Thoracic aorta (tissue), 2 donors: ENCODE results near the gene KHNYN. TPM values are rescaled to one million over a fixed set of nuclear protein-coding genes. Genes with fewer than 3 reads are reported as not detected.

Experiments used
- ATAC-seq: fragments of 150-250 bp; one replicate; pipeline ENCODE4 v1.8.0; 2017; ENCODE audit warnings: low read depth; ENCODE audit not compliant: insufficient number of reproducible peaks, low FRiP score
- DNase-seq: peaks from one replicate; pipeline ENCODE4 v3.0.0-alpha.2; 2020; ENCODE audit warnings: low spot score
- H3K27ac ChIP-seq, 2 donors: fragments of 200-600 bp; sonication (generic); 1 replicate in 1 of 2; 2 replicates in 1 of 2; pipeline ENCODE4 v1.5.1; 2016; ENCODE audit warnings: mild to moderate bottlenecking in 2 of 2, moderate library complexity in 2 of 2
- H3K27me3 ChIP-seq: fragments of 200-600 bp; sonication (generic); replicated peaks from 2 replicates; pipeline ENCODE4 v1.6.0; 2016; ENCODE audit warnings: mild to moderate bottlenecking; ENCODE audit not compliant: insufficient read depth
- H3K36me3 ChIP-seq: fragments of 200-600 bp; sonication (generic); one replicate; pipeline ENCODE4 v1.5.1; 2016
- H3K4me1 ChIP-seq, 2 donors: fragments of 200-600 bp; sonication (generic); 1 replicate in 1 of 2; 2 replicates in 1 of 2; pipeline versions ENCODE4 v1.5.1 to v1.6.0; 2016; ENCODE audit warnings: low read depth in 2 of 2, mild to moderate bottlenecking in 1 of 2; ENCODE audit not compliant: control insufficient read depth in 1 of 2
- H3K4me3 ChIP-seq: fragments of 200-600 bp; sonication (generic); 2 replicates; pipeline ENCODE4 v1.5.1; 2016; ENCODE audit warnings: mild to moderate bottlenecking
- H3K9me3 ChIP-seq: fragments of 200-600 bp; sonication (generic); 2 replicates; pipeline ENCODE4 v1.5.1; 2016
- total RNA-seq, 2 donors: library from RNA; depleted of rRNA; stranded (reverse); fragments of >200 nt; gene quantifications; one replicate each; pipeline versions ENCODE4 v1.1.0 to v1.2.3, GENCODE V29; 2016
- TF ChIP-seq, protein P1 (sequence below): fragments of 200-600 bp; sonication (generic); IDR thresholded peaks from one replicate; pipeline ENCODE4 v1.5.1; 2019; ENCODE audit warnings: antibody characterized with exemption

Gene KHNYN
- total RNA-seq, 2 donors from 2014 or later = 62.8 to 71.6 TPM

GRCh38 chr14:24398653-24399446 is 30.9 kb upstream of the KHNYN start, which contains the start of gene NYNRIN:
Gene NYNRIN, plus strand, starts transcription at chr14:24399003. Its CDS starts 244 bp downstream, at chr14:24399247.
- H3K9me3 ChIP-seq = no peaks in the 10 kb centered on the region
- ATAC-seq (no peak), DNase-seq (no peak)
- H3K27ac ChIP-seq = peak within 1 kb of the TSS in 1 of 2 donors; percentile 51
- H3K4me3 ChIP-seq = peak within 1 kb of the TSS; percentile 91
- TF ChIP-seq, protein P1, sequence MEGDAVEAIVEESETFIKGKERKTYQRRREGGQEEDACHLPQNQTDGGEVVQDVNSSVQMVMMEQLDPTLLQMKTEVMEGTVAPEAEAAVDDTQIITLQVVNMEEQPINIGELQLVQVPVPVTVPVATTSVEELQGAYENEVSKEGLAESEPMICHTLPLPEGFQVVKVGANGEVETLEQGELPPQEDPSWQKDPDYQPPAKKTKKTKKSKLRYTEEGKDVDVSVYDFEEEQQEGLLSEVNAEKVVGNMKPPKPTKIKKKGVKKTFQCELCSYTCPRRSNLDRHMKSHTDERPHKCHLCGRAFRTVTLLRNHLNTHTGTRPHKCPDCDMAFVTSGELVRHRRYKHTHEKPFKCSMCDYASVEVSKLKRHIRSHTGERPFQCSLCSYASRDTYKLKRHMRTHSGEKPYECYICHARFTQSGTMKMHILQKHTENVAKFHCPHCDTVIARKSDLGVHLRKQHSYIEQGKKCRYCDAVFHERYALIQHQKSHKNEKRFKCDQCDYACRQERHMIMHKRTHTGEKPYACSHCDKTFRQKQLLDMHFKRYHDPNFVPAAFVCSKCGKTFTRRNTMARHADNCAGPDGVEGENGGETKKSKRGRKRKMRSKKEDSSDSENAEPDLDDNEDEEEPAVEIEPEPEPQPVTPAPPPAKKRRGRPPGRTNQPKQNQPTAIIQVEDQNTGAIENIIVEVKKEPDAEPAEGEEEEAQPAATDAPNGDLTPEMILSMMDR = no peak
- H3K27me3 ChIP-seq = no peaks in the 10 kb centered on the region
- peaks cover 13 to 31% of the 10 kb centered on the region in 2 donors for H3K4me1 ChIP-seq
- H3K36me3 ChIP-seq = no peaks in the 10 kb centered on the region

- no peaks in the 10 kb centered on the region for H3K9me3 ChIP-seq
- peak overlapping the region in 1 of 2 donors; percentile 36 for H3K27ac ChIP-seq
- DNase-seq (no peak), ATAC-seq (peak; percentile 5)
- TF ChIP-seq, protein P1 = no peak
- H3K36me3 ChIP-seq = no peaks in the 10 kb centered on the region
- H3K27me3 ChIP-seq = no peaks in the 10 kb centered on the region
- peaks cover 13 to 32% of the 10 kb centered on the region in 2 donors for H3K4me1 ChIP-seq
- peak overlapping the region; percentile 91 for H3K4me3 ChIP-seq
These were observed 30.3 kb upstream of the KHNYN start for GRCh38 chr14:24399447-24399822.

DNA sequence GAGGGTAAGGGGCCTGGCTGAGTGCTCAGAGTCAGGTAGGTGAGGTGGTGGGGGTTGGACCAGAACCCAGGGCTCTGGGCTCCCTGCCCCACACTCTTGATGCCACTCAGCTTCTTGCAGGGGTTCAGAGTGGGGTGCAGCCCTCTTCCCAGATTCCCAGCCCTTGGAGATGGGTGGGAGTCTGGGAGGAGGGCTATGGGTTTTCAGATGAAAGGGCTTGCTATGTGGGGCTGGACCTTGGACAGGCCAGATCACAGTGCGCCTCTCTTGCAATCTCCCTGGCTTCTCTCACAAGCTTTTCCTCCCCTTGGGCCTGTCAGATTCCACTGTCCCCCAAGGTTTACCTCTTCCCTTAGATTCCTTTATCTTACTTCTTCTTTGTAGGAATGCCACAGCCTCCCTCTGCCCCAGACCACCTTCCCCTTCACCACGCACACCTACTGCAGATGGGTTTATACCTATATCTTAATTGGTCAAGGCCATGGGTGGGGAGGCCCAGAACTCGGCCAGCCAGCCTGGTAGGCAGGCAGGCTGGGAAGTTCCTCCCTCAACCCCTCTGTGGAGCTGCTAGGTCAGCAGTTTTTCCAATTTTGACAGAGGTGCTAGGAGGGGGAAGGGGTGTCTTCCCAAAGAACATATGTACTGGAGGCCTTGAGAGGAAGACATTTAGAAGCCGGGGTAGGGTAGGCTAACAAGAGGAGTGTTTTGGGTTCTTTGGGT is 29.6 kb upstream of the KHNYN start:
- no peaks in the 10 kb centered on the region for H3K36me3 ChIP-seq
- H3K4me1 ChIP-seq = peaks cover 13 to 32% of the 10 kb centered on the region in 2 donors
- H3K27me3 ChIP-seq = no peaks in the 10 kb centered on the region
- no peaks in the 10 kb centered on the region for H3K9me3 ChIP-seq
- TF ChIP-seq, protein P1 = no peak
- ATAC-seq = no peak
- DNase-seq = no peak
- H3K4me3 ChIP-seq = peak overlapping the region; percentile 91
- no peak overlapping the region for H3K27ac ChIP-seq

DNA sequence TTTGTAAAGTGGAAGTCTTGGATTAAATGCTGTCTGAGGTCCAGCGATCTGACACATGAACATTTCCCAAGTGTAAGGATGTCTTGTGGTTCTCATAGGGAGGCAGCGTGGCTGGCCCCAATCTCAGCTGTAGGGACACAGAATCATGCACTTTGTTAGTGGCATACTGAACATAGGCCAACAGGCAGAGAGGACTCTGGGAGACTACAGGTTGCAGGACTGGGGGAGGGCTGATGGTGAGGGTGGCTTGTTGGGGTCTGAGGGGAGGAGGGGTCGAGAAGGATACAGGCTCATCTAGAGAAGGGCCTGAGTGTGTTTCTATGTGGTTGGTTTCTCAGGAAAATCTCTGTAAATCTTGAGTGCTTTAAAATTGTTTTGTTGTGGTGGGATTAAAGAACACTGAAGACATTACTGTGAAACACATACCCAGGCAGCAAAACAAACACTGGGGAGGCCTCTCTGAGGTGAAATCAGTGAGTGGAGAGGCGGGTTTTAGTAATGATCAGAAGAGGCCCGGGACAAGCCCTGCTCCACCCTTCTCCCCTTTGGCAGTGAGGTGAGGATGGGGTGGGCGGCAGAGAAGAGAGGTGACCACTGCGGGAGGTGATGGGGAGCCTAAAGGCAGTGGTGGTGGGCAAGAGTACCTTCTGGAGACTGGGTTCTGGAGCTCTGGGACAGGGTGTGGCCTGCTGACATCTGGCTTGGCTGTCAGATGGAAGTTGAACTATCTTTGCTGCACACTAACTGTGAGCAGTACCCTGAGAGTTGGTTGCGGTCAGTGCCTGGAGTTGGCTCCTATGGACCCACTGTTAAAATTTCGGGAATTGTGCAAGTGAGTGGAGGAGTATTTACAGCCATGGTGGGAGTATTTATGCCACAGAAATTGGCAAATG is 27.7 kb upstream of the KHNYN start:
- Histone ChIP-seq H3K27ac (no peak overlapping the region), H3K36me3 (no peaks in the 10 kb centered on the region), H3K4me1 (peaks cover 13 to 32% of the 10 kb centered on the region in 2 donors), H3K9me3 (no peaks in the 10 kb centered on the region), H3K4me3 (no peak overlapping the region), H3K27me3 (no peaks in the 10 kb centered on the region)
- DNase-seq = no peak
- no peak for ATAC-seq
- TF ChIP-seq, protein P1 = no peak
